Type B pancreatic cell (in vitro differentiated cells): Measurements from ENCODE around the gene UBE2Q1. TPM values are rescaled to one million over a fixed set of nuclear protein-coding genes. Genes with fewer than 3 reads are reported as not detected.

Source experiments
- DNase-seq: peaks from one replicate; pipeline ENCODE4 v3.0.0; 2021; ENCODE audit warnings: mixed read lengths; ENCODE audit not compliant: unreplicated experiment; ENCODE audit errors: extremely low spot score
- H3K27ac Mint-ChIP-seq: 2 replicates; pipeline ENCODE4 v1.8.0; 2021; ENCODE audit warnings: mild to moderate bottlenecking, mixed read lengths
- H3K27me3 Mint-ChIP-seq: 2 replicates; pipeline ENCODE4 v1.8.0; 2021; ENCODE audit warnings: mixed read lengths
- H3K36me3 Mint-ChIP-seq: 2 replicates; pipeline ENCODE4 v1.8.0; 2021; ENCODE audit warnings: mixed read lengths
- H3K4me1 Mint-ChIP-seq: one replicate; pipeline ENCODE4 v1.8.0; 2021; ENCODE audit warnings: mixed read lengths; ENCODE audit not compliant: unreplicated experiment
- H3K4me3 Mint-ChIP-seq: 2 replicates; pipeline ENCODE4 v1.8.0; 2021; ENCODE audit warnings: mild to moderate bottlenecking, mixed read lengths
- H3K9me3 Mint-ChIP-seq: 2 replicates; pipeline ENCODE4 v1.8.0; 2021; ENCODE audit warnings: mixed read lengths
- total RNA-seq: library from RNA; stranded (reverse); gene quantifications from 2 replicates; pipeline ENCODE4 v1.2.1, GENCODE V29; 2021; ENCODE audit warnings: low replicate concordance
- TF ChIP-seq, protein P1 (sequence below): fragments of 200-600 bp; sonication (generic); conservative IDR thresholded peaks from 2 replicates; pipeline ENCODE4 v1.5.0; 2021; ENCODE audit warnings: antibody characterized with exemption, mild to moderate bottlenecking

The UBE2Q1 gene
- total RNA-seq, 1 donor from 2014 or later, result 73.9 TPM

DNA sequence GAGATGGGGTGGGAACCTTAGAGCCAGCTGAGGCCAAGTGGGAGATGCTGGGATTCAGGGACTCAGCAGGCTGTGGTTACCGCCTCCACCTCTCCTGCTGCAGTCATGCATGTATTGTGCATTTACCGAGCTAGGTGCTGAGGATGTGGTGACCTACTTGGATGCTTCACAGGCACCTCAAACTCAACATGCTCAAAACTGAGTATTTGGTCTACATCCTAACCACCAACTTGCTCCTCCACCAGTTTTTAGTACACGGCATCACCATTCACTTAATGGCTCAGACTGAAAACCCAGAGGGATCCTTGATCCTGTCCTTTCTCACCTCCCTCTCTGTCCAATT, 14.7 kb upstream of the UBE2Q1 start:
- Mint-ChIP-seq H3K27me3 (peaks cover 27% of the 10 kb centered on the region), H3K4me3 (no peak overlapping the region), H3K36me3 (no peaks in the 10 kb centered on the region), H3K27ac (no peak overlapping the region), H3K9me3 (no peaks in the 10 kb centered on the region), H3K4me1 (peaks cover 19% of the 10 kb centered on the region)
- no peak for DNase-seq
- TF ChIP-seq, protein P1, sequence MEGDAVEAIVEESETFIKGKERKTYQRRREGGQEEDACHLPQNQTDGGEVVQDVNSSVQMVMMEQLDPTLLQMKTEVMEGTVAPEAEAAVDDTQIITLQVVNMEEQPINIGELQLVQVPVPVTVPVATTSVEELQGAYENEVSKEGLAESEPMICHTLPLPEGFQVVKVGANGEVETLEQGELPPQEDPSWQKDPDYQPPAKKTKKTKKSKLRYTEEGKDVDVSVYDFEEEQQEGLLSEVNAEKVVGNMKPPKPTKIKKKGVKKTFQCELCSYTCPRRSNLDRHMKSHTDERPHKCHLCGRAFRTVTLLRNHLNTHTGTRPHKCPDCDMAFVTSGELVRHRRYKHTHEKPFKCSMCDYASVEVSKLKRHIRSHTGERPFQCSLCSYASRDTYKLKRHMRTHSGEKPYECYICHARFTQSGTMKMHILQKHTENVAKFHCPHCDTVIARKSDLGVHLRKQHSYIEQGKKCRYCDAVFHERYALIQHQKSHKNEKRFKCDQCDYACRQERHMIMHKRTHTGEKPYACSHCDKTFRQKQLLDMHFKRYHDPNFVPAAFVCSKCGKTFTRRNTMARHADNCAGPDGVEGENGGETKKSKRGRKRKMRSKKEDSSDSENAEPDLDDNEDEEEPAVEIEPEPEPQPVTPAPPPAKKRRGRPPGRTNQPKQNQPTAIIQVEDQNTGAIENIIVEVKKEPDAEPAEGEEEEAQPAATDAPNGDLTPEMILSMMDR, result no peak

DNA sequence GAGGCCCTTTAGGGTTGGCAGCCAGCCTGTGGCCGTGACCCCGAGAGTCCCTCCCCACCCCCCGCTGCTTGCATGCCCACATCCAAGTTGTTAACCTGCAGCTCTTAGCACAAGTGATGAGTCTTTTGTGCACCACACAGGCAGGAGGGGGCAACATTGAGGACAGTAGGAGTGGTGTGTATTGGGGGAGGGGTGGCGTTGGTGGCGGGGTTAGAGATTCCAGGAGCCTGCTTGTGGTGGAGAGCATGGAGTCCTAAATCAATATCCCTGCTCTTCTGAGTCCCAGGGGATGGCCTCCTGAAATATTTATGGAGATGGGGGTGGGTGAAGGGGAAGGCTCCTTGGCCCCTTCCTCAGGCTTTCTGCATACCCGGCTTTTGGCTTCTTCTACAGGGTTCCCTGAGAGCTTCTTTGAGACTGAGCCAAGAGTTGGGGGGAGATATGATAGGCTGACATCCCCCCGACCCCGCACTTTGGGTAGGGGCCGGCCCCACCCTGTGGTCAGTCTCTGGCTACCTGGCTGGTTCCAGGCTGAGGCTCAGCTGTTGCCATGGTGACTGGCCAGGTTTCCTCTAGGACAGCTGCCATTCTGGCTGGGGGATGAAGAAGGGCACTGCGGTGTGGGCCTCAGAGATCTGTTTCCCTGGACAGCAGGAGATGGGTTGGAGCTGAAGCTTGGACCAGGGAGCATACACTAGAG, 14.2 kb upstream of the UBE2Q1 start:
- Mint-ChIP-seq H3K9me3 (no peaks in the 10 kb centered on the region), H3K4me1 (peaks cover 20% of the 10 kb centered on the region), H3K36me3 (no peaks in the 10 kb centered on the region), H3K4me3 (no peak overlapping the region), H3K27me3 (peaks cover 31% of the 10 kb centered on the region), H3K27ac (no peak overlapping the region)
- no peak for DNase-seq
- TF ChIP-seq, protein P1, result no peak

DNA sequence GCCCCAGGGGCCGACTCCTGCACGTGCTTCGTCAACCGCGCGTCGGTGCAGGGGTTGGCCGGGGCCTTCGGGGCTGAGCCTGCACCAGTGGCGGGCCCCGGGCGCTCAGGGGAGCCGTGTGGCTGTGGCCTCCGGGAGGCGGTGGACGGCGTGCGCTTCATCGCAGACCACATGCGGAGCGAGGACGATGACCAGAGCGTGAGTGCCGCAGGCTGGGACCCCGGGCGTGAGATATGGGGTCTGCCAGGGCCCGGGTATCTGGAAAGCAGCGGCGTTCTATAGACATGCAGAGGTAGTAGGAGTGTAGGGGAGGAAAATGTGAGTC, 13.5 kb upstream of the UBE2Q1 start:
- Mint-ChIP-seq H3K4me3 (no peak overlapping the region), H3K27me3 (peaks cover 37% of the 10 kb centered on the region), H3K36me3 (no peaks in the 10 kb centered on the region), H3K9me3 (no peaks in the 10 kb centered on the region), H3K4me1 (peaks cover 24% of the 10 kb centered on the region), H3K27ac (no peak overlapping the region)
- TF ChIP-seq, protein P1, result no peak
- no peak for DNase-seq

DNA sequence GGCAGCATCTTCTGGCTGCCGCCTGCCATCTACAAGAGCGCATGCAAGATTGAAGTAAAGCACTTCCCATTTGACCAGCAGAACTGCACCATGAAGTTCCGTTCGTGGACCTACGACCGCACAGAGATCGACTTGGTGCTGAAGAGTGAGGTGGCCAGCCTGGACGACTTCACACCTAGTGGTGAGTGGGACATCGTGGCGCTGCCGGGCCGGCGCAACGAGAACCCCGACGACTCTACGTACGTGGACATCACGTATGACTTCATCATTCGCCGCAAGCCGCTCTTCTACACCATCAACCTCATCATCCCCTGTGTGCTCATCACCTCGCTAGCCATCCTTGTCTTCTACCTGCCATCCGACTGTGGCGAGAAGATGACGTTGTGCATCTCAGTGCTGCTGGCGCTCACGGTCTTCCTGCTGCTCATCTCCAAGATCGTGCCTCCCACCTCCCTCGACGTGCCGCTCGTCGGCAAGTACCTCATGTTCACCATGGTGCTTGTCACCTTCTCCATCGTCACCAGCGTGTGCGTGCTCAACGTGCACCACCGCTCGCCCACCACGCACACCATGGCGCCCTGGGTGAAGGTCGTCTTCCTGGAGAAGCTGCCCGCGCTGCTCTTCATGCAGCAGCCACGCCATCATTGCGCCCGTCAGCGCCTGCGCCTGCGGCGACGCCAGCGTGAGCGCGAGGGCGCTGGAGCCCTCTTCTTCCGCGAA, 12.9 kb upstream of the UBE2Q1 start:
- DNase-seq, result no peak
- H3K27ac Mint-ChIP-seq, result no peak overlapping the region
- H3K4me3 Mint-ChIP-seq, result no peak overlapping the region

DNA sequence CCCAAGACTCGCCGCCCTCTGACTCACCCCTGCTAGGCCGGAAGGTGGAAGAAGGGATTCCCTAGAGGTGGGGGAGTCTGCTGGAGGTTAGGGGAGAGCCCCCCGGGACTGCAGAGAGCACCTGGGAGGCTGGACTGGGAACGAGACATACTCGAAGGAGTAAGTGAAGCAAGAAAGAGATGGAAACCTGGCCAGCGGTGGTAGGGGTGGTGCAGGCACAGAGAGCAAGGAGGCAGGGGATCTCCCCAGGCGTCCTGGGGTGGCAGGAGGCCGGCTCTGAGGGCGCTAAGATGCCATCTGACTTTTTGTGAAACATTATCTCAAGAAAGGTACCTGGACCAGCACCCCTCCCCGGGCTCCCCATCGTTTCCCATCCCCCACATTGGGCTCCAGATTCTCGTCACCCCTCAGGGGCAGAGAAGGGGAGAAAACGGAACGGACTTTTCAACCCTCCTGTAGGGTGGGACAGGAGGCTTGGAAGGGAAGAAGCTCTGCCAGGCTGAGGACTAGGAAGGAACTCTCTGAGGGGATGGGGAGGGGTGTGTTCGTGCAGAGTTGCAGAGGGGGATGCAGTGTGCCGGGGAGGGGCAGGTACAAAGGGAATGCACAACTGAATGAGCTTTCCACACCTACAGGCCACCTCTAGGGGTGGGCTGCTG, 9.8 kb upstream of the UBE2Q1 start:
- peaks cover 8% of the 10 kb centered on the region for H3K4me1 Mint-ChIP-seq
- no peak overlapping the region for H3K27ac Mint-ChIP-seq
- peak overlapping the region; percentile 68 for H3K4me3 Mint-ChIP-seq
- TF ChIP-seq, protein P1, result no peak
- H3K27me3 Mint-ChIP-seq, result peaks cover 59% of the 10 kb centered on the region
- DNase-seq, result no peak
- no peaks in the 10 kb centered on the region for H3K36me3 Mint-ChIP-seq
- no peaks in the 10 kb centered on the region for H3K9me3 Mint-ChIP-seq

More for the DNA sequence above, 12.9 kb upstream of the UBE2Q1 start:
- Mint-ChIP-seq H3K27me3 (peaks cover 42% of the 10 kb centered on the region), H3K36me3 (no peaks in the 10 kb centered on the region), H3K9me3 (no peaks in the 10 kb centered on the region), H3K4me1 (peaks cover 24% of the 10 kb centered on the region)
- TF ChIP-seq, protein P1, result no peak
